IMR-90 (cell line): ENCODE data around the gene ZNF688. TPM values are rescaled to one million over a fixed set of nuclear protein-coding genes. Genes with fewer than 3 reads are reported as not detected.

Source experiments
- ATAC-seq: fragments of 200-7000 bp; cut with Tn5 transposase; 2 replicates; pipeline ENCODE4 v1.9.1; 2020; ENCODE audit warnings: low read depth, mild to moderate bottlenecking, moderate library complexity
- BruUV-seq: library from RNA; stranded (reverse); fragments of 400-500 nt; replicated peaks from 2 replicates; lab custom pipeline; 2021; lab: Mats Ljungman, UMichigan
- CTCF ChIA-PET: fragments of 300-600 bp; formaldehyde crosslinking; extraction: SDS; loops from one replicate; lab custom pipeline; 2021; ENCODE audit warnings: antibody characterized with exemption; lab: Yijun Ruan, JAX
- POLR2A ChIA-PET: fragments of 300-600 bp; sonication (Branson Sonifier 250); formaldehyde crosslinking; loops from one replicate; lab custom pipeline; 2022; ENCODE audit warnings: antibody characterized with exemption; ENCODE audit not compliant: unreplicated experiment; lab: Charles Lee
- DNase-seq: peaks from one replicate; pipeline ENCODE4 v3.0.0; 2013
- H2AFZ ChIP-seq: replicated peaks from 2 replicates; pipeline ENCODE3; 2013; ENCODE audit warnings: low read length, mild to moderate bottlenecking; ENCODE audit not compliant: poor library complexity
- H2AK5ac ChIP-seq: 2 replicates; pipeline ENCODE4 v1.6.1; 2013; ENCODE audit warnings: low read depth, low read length, inconsistent platforms
- H2AK9ac ChIP-seq: replicated peaks from 2 replicates; pipeline ENCODE3; 2013; ENCODE audit warnings: mild to moderate bottlenecking, low read depth, low read length, moderate library complexity; ENCODE audit not compliant: poor library complexity
- H2BK120ac ChIP-seq: 2 replicates; pipeline ENCODE4 v1.6.1; 2013; ENCODE audit warnings: low read depth, low read length, inconsistent platforms
- H2BK15ac ChIP-seq: 3 replicates; pipeline ENCODE4 v1.6.1; 2013; ENCODE audit warnings: low read depth, low read length, inconsistent platforms
- H2BK20ac ChIP-seq: 2 replicates; pipeline ENCODE4 v1.6.1; 2013; ENCODE audit warnings: low read depth, mild to moderate bottlenecking, inconsistent platforms, low read length, moderate library complexity
- H2BK5ac ChIP-seq: 2 replicates; pipeline ENCODE4 v1.6.1; 2013; ENCODE audit warnings: mild to moderate bottlenecking, low read depth, low read length, inconsistent platforms; ENCODE audit not compliant: poor library complexity, severe bottlenecking
- H3K14ac ChIP-seq: replicated peaks from 2 replicates; pipeline ENCODE4 v1.6.1; 2013; ENCODE audit warnings: low read depth, low read length, inconsistent platforms
- H3K18ac ChIP-seq: 2 replicates; pipeline ENCODE4 v1.6.1; 2013; ENCODE audit warnings: low read depth, low read length, control low read depth
- H3K23ac ChIP-seq: 2 replicates; pipeline ENCODE4 v1.6.1; 2013; ENCODE audit warnings: low read depth, low read length, inconsistent platforms
- H3K27ac ChIP-seq: 2 replicates; pipeline ENCODE4 v1.5.1; 2013; ENCODE audit warnings: mild to moderate bottlenecking, control low read depth, low read length; ENCODE audit not compliant: insufficient read depth
- H3K27me3 ChIP-seq: 2 replicates; pipeline ENCODE4 v1.6.1; 2013; ENCODE audit warnings: low read length; ENCODE audit not compliant: control insufficient read depth, insufficient read depth
- H3K36me3 ChIP-seq: 2 replicates; pipeline ENCODE4 v1.6.1; 2013; ENCODE audit warnings: low read length, mixed read lengths; ENCODE audit not compliant: control insufficient read depth, insufficient read depth
- H3K4ac ChIP-seq: 2 replicates; pipeline ENCODE4 v1.6.1; 2013; ENCODE audit warnings: low read depth, low read length, inconsistent platforms
- H3K4me1 ChIP-seq: 2 replicates; pipeline ENCODE4 v1.6.1; 2013; ENCODE audit warnings: low read length, mixed read lengths; ENCODE audit not compliant: control insufficient read depth, insufficient read depth
- H3K4me2 ChIP-seq: 2 replicates; pipeline ENCODE4 v1.6.1; 2013; ENCODE audit warnings: low read depth, mild to moderate bottlenecking, control low read depth, low read length, moderate library complexity
- H3K4me3 ChIP-seq: 2 replicates; pipeline ENCODE4 v1.5.1; 2013; ENCODE audit warnings: low read depth, mild to moderate bottlenecking, control low read depth, low read length, moderate library complexity; ENCODE audit not compliant: insufficient read depth
- H3K56ac ChIP-seq: 2 replicates; pipeline ENCODE4 v1.6.1; 2013; ENCODE audit warnings: low read length, inconsistent platforms; ENCODE audit not compliant: insufficient read depth; ENCODE audit errors: extremely low read depth
- H3K79me1 ChIP-seq, 2 experiments: 2 replicates each; pipeline ENCODE4 v1.6.1; 2013; ENCODE audit warnings: low read length in 2 of 2, inconsistent platforms in 1 of 2, low read depth in 1 of 2
- H3K9ac ChIP-seq: 2 replicates; pipeline ENCODE4 v1.6.1; 2013; ENCODE audit warnings: low read depth, low read length, control low read depth
- H3K9me1 ChIP-seq: 2 replicates; pipeline ENCODE4 v1.6.1; 2013; ENCODE audit warnings: low read length, inconsistent platforms; ENCODE audit not compliant: insufficient read depth
- H3K9me3 ChIP-seq: 2 replicates; pipeline ENCODE4 v1.6.1; 2013; ENCODE audit warnings: low read length; ENCODE audit not compliant: control insufficient read depth, insufficient read depth
- H4K20me1 ChIP-seq: 2 replicates; pipeline ENCODE4 v1.6.1; 2013; ENCODE audit warnings: low read length, inconsistent platforms; ENCODE audit not compliant: insufficient read depth
- H4K5ac ChIP-seq: 2 replicates; pipeline ENCODE4 v1.6.1; 2013; ENCODE audit warnings: mild to moderate bottlenecking, low read depth, low read length, control low read depth
- H4K8ac ChIP-seq, 2 experiments: 2 replicates each; pipeline ENCODE4 v1.6.1; 2013; ENCODE audit warnings: low read depth in 2 of 2, low read length in 2 of 2, control low read depth in 1 of 2, inconsistent platforms in 1 of 2
- H4K91ac ChIP-seq: 2 replicates; pipeline ENCODE4 v1.6.1; 2013; ENCODE audit warnings: low read depth, low read length, inconsistent platforms; ENCODE audit not compliant: insufficient read depth
- BHLHE40 ChIP-seq: fragments of 150-350 bp; IDR thresholded peaks from 2 replicates; pipeline ENCODE4 v1.6.1; 2016; ENCODE audit warnings: mild to moderate bottlenecking, low read depth, low read length
- CEBPB ChIP-seq: IDR thresholded peaks from 2 replicates; pipeline ENCODE4 v1.6.1; 2012; ENCODE audit warnings: low read depth, low read length, improper control_type of control experiment
- CHD1 ChIP-seq: IDR thresholded peaks from 2 replicates; pipeline ENCODE4 v1.6.1; 2012; ENCODE audit warnings: low read depth, low read length, improper control_type of control experiment
- MAFK ChIP-seq: IDR thresholded peaks from 2 replicates; pipeline ENCODE4 v1.6.1; 2012; ENCODE audit warnings: low read depth, low read length, improper control_type of control experiment
- MAZ ChIP-seq: IDR thresholded peaks from 2 replicates; pipeline ENCODE4 v1.6.1; 2012; ENCODE audit warnings: low read depth, mild to moderate bottlenecking, low read length, improper control_type of control experiment, moderate library complexity, borderline replicate concordance
- MXI1 ChIP-seq: IDR thresholded peaks from 2 replicates; pipeline ENCODE4 v1.6.1; 2012; ENCODE audit warnings: low read depth, mild to moderate bottlenecking, low read length, moderate library complexity, borderline replicate concordance
- NFE2L2 ChIP-seq: fragments of 150-350 bp; IDR thresholded peaks from 2 replicates; pipeline ENCODE4 v1.6.1; 2016; ENCODE audit warnings: low read depth, mild to moderate bottlenecking, low read length
- POLR2A ChIP-seq: IDR thresholded peaks from 2 replicates; pipeline ENCODE4 v1.6.1; 2012; ENCODE audit warnings: mild to moderate bottlenecking, low read depth, low read length
- RAD21 ChIP-seq: IDR thresholded peaks from 2 replicates; pipeline ENCODE4 v1.6.1; 2012; ENCODE audit warnings: low read length, improper control_type of control experiment
- RCOR1 ChIP-seq: IDR thresholded peaks from 2 replicates; pipeline ENCODE4 v1.6.1; 2012; ENCODE audit warnings: mild to moderate bottlenecking, low read length, improper control_type of control experiment; ENCODE audit not compliant: insufficient replicate concordance
- RFX5 ChIP-seq: IDR thresholded peaks from 2 replicates; pipeline ENCODE4 v1.8.0; 2012; ENCODE audit warnings: low read depth, mild to moderate bottlenecking, low read length, moderate library complexity
- SMC3 ChIP-seq: fragments of 150-350 bp; IDR thresholded peaks from 2 replicates; pipeline ENCODE4 v1.6.1; 2016; ENCODE audit warnings: low read depth, mild to moderate bottlenecking, antibody characterized with exemption, low read length, moderate library complexity
- WGBS, 2 experiments: methylation state at CpG; one replicate each; pipeline versions ENCODE4 v1.1.5 to v1.1.7; 2013; ENCODE audit warnings: missing lambda C conversion rate in 2 of 2; ENCODE audit not compliant: insufficient read length in 1 of 2; ENCODE audit errors: extremely low coverage in 2 of 2; 5-methylcytosine and 5-hydroxymethylcytosine counted together
- dilution Hi-C: fragments of 300-500 bp; cut with HindIII; formaldehyde crosslinking; loops from one replicate; pipeline ENCODE4 v1.14.3; 2018; ENCODE audit warnings: low sequenced_read_pairs; ENCODE audit not compliant: unreplicated experiment
- in situ Hi-C: fragments of 300-500 bp; cut with MboI; formaldehyde crosslinking; loops from 3 replicates; pipeline ENCODE4 v1.14.3; 2019; ENCODE audit warnings: low sequenced_read_pairs, inconsistent platforms, mixed read lengths
- intact Hi-C: fragments of 100-400 bp; cut with micrococcal nuclease; formaldehyde crosslinking; loops from 2 replicates; pipeline ENCODE4 v1.10.0; 2022
- polyA plus RNA-seq, 3 experiments: library from polyadenylated mRNA; depleted of rRNA; stranded (reverse); fragments of >200 nt; gene quantifications; 2 replicates each; pipeline ENCODE4 v1.2.3, GENCODE V29; 2012; ENCODE audit warnings: low replicate concordance in 1 of 3
- total RNA-seq: library from RNA; depleted of rRNA; stranded (reverse); fragments of >200 nt; gene quantifications from 2 replicates; pipeline ENCODE4 v1.2.3, GENCODE V29; 2012
- TF ChIP-seq, protein P1 (sequence below): fragments of 150-350 bp; IDR thresholded peaks from 2 replicates; pipeline ENCODE4 v1.6.1; 2016; ENCODE audit warnings: low read depth, mild to moderate bottlenecking, low read length, moderate library complexity, borderline replicate concordance
- TF ChIP-seq, protein P2 (sequence below): fragments of 150-350 bp; IDR thresholded peaks from 2 replicates; pipeline ENCODE4 v1.6.1; 2017; ENCODE audit warnings: mild to moderate bottlenecking, antibody characterized with exemption, low read length, low read depth
- TF ChIP-seq, protein P3 (sequence below): conservative IDR thresholded peaks from 2 replicates; pipeline ENCODE4 v1.5.1; 2012; ENCODE audit warnings: mild to moderate bottlenecking, low read depth, low read length, improper control_type of control experiment

ZNF688 gene
- total and polyA plus RNA-seq, 2 of the 4 experiments (the other 2 are of a cell fraction): 1.8 to 3.7 TPM

DNA sequence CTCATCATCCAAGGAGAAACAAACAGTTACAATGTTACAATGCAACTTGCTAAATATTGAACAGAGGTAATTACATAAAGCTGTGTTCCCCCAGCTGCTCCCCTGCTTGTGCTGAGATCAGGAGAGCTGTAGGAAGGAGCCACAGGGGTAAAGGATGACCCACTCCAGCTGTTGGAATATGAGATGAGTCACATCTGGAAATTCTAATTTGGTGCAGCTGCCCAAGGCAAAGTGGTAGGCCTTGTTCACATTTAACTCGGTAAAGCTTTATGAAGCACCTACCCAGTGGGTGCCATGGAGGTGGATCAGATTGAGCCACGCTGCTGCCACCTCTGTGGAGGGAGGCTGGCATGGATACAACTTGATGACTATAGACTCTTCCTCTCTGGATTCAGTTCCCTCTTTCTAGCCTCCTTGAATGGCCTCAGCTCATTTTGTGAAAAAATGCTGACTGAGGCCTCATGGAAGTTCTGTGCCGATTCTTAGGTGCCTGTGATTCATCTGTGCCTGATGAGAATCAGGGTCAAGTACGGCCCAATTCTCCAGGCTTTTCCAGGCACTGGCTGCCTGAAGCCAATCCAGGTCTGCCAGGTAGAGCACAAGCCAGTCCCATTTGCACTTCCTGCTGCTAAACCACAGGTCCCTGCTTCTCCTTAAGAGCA lies 31.2 kb upstream of the ZNF688 start:
- Histone ChIP-seq H3K4me2 (no peak overlapping the region), H3K27me3 (no peaks in the 10 kb centered on the region), H3K14ac (no peak overlapping the region), H2BK5ac (no peak overlapping the region), H3K4me3 (no peak overlapping the region), H2BK15ac (no peak overlapping the region), H3K9ac (no peak overlapping the region), H2BK120ac (no peak overlapping the region), H3K36me3 (peaks cover 22% of the 10 kb centered on the region), H4K20me1 (no peaks in the 10 kb centered on the region), H2AFZ (no peak overlapping the region), H3K18ac (no peak overlapping the region), H2AK5ac (no peak overlapping the region), H3K9me3 (no peaks in the 10 kb centered on the region; the same call in 1 of the 2 replicates), H2AK9ac (no peak overlapping the region), H4K8ac (no peak overlapping the region), H3K56ac (no peak overlapping the region), H3K4ac (no peak overlapping the region), H3K23ac (no peak overlapping the region), H3K9me1 (no peaks in the 10 kb centered on the region; the same call in 1 of the 2 replicates), H3K4me1 (peaks cover 6% of the 10 kb centered on the region; the same call in 1 of the 2 replicates), H4K91ac (no peak overlapping the region), H3K27ac (no peak overlapping the region; the same call in 1 of the 2 replicates), H2BK20ac (no peak overlapping the region), H4K5ac (no peak overlapping the region), H3K79me1 (peaks cover 0 to 9% of the 10 kb centered on the region in 2 experiments; a peak in 2 of 4 replicates)
- POLR2A ChIA-PET: interaction anchor here (0.6 kb wide), 1 partner anchor 200 kb away, joined by 14 read pairs; no protein-coding TSS in a partner anchor
- ATAC-seq: peak; percentile 46
- intact Hi-C loops (no loop called here), dilution Hi-C loops (no loop called here), in situ Hi-C loops (no loop called here)
- peak; percentile 37 for DNase-seq
- CTCF ChIA-PET: interaction anchor here (0.5 kb wide), 1 partner anchor 12 kb away, joined by 4 read pairs; no protein-coding TSS in a partner anchor
- no TSS peak for BruUV-seq
- WGBS, 2 experiments: 62% methylated on average over 3 of the region's 4 CpGs; no CpG with 5 or more reads in 1 of the 2 experiments
- TF ChIP-seq, protein P1, sequence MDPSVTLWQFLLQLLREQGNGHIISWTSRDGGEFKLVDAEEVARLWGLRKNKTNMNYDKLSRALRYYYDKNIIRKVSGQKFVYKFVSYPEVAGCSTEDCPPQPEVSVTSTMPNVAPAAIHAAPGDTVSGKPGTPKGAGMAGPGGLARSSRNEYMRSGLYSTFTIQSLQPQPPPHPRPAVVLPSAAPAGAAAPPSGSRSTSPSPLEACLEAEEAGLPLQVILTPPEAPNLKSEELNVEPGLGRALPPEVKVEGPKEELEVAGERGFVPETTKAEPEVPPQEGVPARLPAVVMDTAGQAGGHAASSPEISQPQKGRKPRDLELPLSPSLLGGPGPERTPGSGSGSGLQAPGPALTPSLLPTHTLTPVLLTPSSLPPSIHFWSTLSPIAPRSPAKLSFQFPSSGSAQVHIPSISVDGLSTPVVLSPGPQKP: no peak
- TF ChIP-seq RFX5 (no peak), NFE2L2 (no peak), SMC3 (no peak), POLR2A (no peak), CHD1 (no peak), RAD21 (no peak), MXI1 (no peak), CEBPB (no peak), MAZ (no peak), MAFK (no peak), BHLHE40 (no peak), RCOR1 (no peak)
- TF ChIP-seq, protein P2, sequence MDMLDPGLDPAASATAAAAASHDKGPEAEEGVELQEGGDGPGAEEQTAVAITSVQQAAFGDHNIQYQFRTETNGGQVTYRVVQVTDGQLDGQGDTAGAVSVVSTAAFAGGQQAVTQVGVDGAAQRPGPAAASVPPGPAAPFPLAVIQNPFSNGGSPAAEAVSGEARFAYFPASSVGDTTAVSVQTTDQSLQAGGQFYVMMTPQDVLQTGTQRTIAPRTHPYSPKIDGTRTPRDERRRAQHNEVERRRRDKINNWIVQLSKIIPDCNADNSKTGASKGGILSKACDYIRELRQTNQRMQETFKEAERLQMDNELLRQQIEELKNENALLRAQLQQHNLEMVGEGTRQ: no peak
- TF ChIP-seq, protein P3, sequence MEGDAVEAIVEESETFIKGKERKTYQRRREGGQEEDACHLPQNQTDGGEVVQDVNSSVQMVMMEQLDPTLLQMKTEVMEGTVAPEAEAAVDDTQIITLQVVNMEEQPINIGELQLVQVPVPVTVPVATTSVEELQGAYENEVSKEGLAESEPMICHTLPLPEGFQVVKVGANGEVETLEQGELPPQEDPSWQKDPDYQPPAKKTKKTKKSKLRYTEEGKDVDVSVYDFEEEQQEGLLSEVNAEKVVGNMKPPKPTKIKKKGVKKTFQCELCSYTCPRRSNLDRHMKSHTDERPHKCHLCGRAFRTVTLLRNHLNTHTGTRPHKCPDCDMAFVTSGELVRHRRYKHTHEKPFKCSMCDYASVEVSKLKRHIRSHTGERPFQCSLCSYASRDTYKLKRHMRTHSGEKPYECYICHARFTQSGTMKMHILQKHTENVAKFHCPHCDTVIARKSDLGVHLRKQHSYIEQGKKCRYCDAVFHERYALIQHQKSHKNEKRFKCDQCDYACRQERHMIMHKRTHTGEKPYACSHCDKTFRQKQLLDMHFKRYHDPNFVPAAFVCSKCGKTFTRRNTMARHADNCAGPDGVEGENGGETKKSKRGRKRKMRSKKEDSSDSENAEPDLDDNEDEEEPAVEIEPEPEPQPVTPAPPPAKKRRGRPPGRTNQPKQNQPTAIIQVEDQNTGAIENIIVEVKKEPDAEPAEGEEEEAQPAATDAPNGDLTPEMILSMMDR: no peak
